Ovary (tissue), 9 donors: ENCODE data around the gene KCNQ4. TPM values are rescaled to one million over a fixed set of nuclear protein-coding genes. Genes with fewer than 3 reads are reported as not detected.

Experiments used
- DNase-seq, 5 donors: peaks; one replicate each; pipeline ENCODE4 v3.0.0-alpha.2; 2019 to 2020
- H3K27ac ChIP-seq, 2 donors: fragments of 200-600 bp; one replicate each; pipeline versions ENCODE4 v1.5.1 to v1.8.0; 2019 to 2022
- H3K27me3 ChIP-seq: fragments of 200-600 bp; one replicate; pipeline ENCODE4 v1.8.0; 2022
- H3K36me3 ChIP-seq: fragments of 200-600 bp; sonication (generic); one replicate; pipeline ENCODE4 v1.5.1; 2019
- H3K4me1 ChIP-seq: one replicate; pipeline ENCODE4 v1.8.1; 2013; ENCODE audit warnings: mild to moderate bottlenecking, moderate library complexity; ENCODE audit not compliant: insufficient read depth
- H3K4me3 ChIP-seq: fragments of 200-600 bp; sonication (generic); one replicate; pipeline ENCODE4 v1.5.1; 2017
- H3K9me3 ChIP-seq, 2 donors: fragments of 200-600 bp in 1 of 2; sonication (generic) in 1 of 2; one replicate each; pipeline versions ENCODE4 v1.5.1 to v1.8.1; 2013 to 2019; ENCODE audit warnings: mild to moderate bottlenecking in 1 of 2, moderate library complexity in 1 of 2
- EP300 ChIP-seq: sonication (generic); formaldehyde crosslinking; IDR thresholded peaks from one replicate; pipeline ENCODE4 v1.6.1; 2017; ENCODE audit warnings: antibody characterized with exemption
- POLR2A ChIP-seq: fragments of 450-650 bp; IDR thresholded peaks from one replicate; pipeline ENCODE4 v1.6.1; 2017; ENCODE audit warnings: antibody characterized with exemption, mild to moderate bottlenecking, moderate library complexity
- WGBS, 3 donors: extraction: QIAGEN DNeasy Blood & Tissue Kit in 1 of 3; methylation state at CpG; one replicate each; pipeline versions ENCODE4 v1.1.5 to v1.1.7; 2013 to 2017; 5-methylcytosine and 5-hydroxymethylcytosine counted together
- intact Hi-C, 4 donors: fragments of 100-400 bp; cut with DNase I; formaldehyde crosslinking; loops; one replicate each; pipeline versions ENCODE4 v1.11.0 to v1.15.1; 2022 to 2023
- polyA plus RNA-seq, 2 donors: library from polyadenylated mRNA; stranded (reverse); fragments of 200-250 nt in 1 of 2; fragments of 350-450 nt in 1 of 2; fragmentation: Illumina TruSeq in 1 of 2; extraction: RNeasy Lipid Tissue Mini Kit (QIAGEN cat#74804) in 1 of 2; gene quantifications; one replicate each; pipeline ENCODE4 v1.2.3, GENCODE V29; 2013 to 2014
- total RNA-seq, 7 donors: library from RNA; depleted of rRNA in 2 of 7; stranded (reverse); fragments of >200 nt in 2 of 7; fragmentation: NEBNext Ultra II Directional in 3 of 7; extraction: Animal tissue kit (Norgen Biotek cat#: 25700) in 3 of 7; gene quantifications; one replicate each; pipeline versions ENCODE4 v1.1.0 to v1.2.4, GENCODE V29; 2016 to 2023
- TF ChIP-seq, protein P1 (sequence below), 3 donors: fragments of 450-650 bp in 2 of 3; fragments of 200-600 bp in 1 of 3; IDR thresholded peaks; one replicate each; pipeline versions ENCODE4 v1.5.1 to v1.8.0; 2016 to 2022; ENCODE audit warnings: antibody characterized with exemption in 3 of 3, mild to moderate bottlenecking in 1 of 3
- donor health status: DM: no; HTN: no; CAD: no; lungs with moderate emphysema.
- donor health status: DM: no; HTN: no; CAD: no.
- donor health status: Bipolar disorder and iron deficiency.
- donor health status: DM: yes; HTN: yes; CAD: no.
- donor health status: DM: no; HTN: no; CAD: no.
- donor health status: DM: yes; HTN: yes; CAD: no.

The KCNQ4 gene
- total and polyA plus RNA-seq, 9 donors, result 0.36 to 3.1 (median 0.84) TPM

DNA sequence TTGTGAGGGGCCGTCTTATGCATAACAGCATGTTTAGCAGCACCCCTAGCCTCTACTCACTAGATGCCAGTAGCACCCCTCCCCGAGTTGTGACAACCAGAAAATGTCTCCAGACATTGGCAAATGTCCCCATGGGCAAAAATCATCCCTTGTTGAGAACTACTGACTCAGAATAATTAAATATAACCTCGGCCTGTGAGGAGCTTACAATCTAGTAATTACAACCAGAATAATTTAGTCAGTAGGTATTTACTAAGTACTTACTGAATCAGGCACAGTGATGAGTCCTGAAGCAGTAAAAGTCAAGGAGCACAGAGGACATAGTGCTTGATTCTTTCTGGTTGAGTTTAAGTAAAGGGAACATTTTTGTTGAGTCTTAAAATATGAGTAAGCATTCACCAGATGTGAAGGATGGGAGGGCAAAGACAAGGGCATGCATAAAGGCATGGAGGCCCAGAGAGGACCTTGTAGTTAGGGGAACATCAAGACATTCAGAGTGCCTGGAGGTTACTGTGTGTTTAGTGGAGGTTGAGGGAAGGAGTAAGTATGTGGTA lies 44.1 kb upstream of the KCNQ4 start:
- no peak overlapping the region for H3K27ac ChIP-seq
- H3K9me3 ChIP-seq, result no peaks in the 10 kb centered on the region
- no peaks in the 10 kb centered on the region for H3K36me3 ChIP-seq
- TF ChIP-seq, protein P1, sequence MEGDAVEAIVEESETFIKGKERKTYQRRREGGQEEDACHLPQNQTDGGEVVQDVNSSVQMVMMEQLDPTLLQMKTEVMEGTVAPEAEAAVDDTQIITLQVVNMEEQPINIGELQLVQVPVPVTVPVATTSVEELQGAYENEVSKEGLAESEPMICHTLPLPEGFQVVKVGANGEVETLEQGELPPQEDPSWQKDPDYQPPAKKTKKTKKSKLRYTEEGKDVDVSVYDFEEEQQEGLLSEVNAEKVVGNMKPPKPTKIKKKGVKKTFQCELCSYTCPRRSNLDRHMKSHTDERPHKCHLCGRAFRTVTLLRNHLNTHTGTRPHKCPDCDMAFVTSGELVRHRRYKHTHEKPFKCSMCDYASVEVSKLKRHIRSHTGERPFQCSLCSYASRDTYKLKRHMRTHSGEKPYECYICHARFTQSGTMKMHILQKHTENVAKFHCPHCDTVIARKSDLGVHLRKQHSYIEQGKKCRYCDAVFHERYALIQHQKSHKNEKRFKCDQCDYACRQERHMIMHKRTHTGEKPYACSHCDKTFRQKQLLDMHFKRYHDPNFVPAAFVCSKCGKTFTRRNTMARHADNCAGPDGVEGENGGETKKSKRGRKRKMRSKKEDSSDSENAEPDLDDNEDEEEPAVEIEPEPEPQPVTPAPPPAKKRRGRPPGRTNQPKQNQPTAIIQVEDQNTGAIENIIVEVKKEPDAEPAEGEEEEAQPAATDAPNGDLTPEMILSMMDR (IDR thresholded peaks at IDR 0.05), result no peak
- TF ChIP-seq POLR2A, result no peak
- TF ChIP-seq EP300, result no peak
- H3K4me3 ChIP-seq, result no peak overlapping the region
- no peaks in the 10 kb centered on the region for H3K27me3 ChIP-seq
- intact Hi-C loops, result no loop called here
- DNase-seq, result no peak
- WGBS, 3 donors, result 84 to 91% (median 91%) methylated on average over 3 of the region's 3 CpGs
- peaks cover 1% of the 10 kb centered on the region for H3K4me1 ChIP-seq

DNA sequence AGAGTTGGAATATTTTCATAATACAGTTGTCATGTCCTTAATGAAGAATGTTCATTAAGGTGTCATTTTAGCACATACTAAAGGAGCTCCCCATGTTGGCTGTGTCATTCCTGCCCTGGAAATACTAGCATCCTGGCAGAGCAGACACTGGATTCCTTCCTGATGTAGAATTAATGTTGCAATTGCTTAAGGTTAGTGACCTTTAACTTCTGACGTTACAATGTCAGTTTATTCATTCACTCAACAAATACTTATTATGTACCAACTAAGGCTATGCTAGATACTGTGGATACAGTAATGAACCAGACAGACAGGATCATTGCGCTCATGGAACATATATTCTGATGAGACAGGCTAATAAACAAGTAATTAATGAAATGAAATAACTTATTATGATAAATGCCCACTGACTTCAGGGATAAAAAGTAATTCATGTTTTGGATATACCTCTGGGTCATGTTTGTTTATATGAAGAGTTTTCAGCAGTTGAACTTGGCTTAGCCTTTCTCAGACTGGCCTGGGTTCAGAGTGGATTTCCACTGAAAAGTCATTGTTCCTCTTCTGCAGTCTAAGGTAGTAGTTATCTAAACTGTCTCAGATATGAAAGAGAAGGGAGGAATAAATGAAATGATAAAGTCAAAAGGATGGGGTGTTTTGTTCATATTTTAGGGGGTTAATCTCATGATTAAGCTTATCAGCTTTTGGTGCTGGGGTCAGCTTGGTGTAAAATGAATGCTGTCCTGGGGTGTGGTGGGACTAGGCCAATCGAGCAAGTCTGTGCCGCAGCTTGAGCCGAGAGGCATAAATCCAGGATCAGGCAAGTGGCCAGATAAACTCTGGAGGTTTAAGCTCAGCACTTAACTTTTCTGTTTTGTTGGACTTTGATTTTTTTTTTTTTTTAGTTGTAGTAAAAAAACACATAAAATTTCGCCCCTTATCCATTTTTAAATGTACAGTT lies 43.3 kb upstream of the KCNQ4 start:
- 31 to 38% (median 37%) methylated on average over 6 of the region's 6 CpGs for WGBS, 3 donors
- H3K27ac ChIP-seq, result no peak overlapping the region
- H3K36me3 ChIP-seq, result no peaks in the 10 kb centered on the region
- no peak overlapping the region for H3K4me3 ChIP-seq
- DNase-seq, result no peak
- intact Hi-C loops, result no loop called here
- H3K4me1 ChIP-seq, result no peaks in the 10 kb centered on the region
- TF ChIP-seq EP300 (no peak), POLR2A (no peak)
- TF ChIP-seq, protein P1 (IDR thresholded peaks at IDR 0.05), result no peak
- no peaks in the 10 kb centered on the region for H3K9me3 ChIP-seq
- H3K27me3 ChIP-seq, result no peaks in the 10 kb centered on the region

DNA sequence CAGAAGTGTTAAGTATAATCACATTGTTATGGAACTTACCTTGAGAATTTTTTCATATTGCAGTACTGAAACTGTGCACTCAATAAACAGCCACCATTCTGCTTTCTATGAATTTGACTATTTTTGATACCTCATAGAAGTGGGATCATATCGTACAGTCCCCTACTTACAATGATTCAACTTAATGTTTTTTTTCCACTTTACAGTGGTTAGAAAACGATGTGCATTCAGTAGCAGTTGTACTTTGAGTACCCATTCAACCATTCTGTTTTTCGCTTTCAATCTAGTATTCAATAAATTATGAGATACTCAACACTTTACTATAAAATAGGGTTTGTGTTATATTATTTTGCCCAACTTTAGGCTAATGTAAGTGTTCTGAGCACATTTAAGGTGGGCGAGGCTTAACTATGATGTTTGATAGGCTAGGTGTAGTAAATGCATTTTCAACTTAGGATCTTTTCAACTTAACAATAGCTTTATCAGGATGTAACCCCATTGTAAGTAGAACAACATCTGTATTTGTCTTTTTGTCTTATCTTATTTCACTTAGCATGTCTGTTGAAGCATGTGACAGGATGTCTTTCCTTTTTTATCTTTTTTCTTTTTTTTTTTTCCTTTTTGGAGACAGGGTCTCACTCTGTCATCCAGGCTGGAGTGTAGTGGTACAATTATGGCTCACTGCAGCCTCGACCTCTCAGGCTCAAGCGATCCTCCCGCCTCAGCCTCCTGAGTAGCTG lies 42.4 kb upstream of the KCNQ4 start:
- 90 to 91% (median 91%) methylated on average over 7 of the region's 7 CpGs for WGBS, 3 donors
- Histone ChIP-seq H3K4me1 (peaks cover 2% of the 10 kb centered on the region), H3K36me3 (no peaks in the 10 kb centered on the region), H3K9me3 (no peaks in the 10 kb centered on the region), H3K4me3 (no peak overlapping the region), H3K27ac (no peak overlapping the region), H3K27me3 (no peaks in the 10 kb centered on the region)
- TF ChIP-seq POLR2A (no peak), EP300 (no peak)
- TF ChIP-seq, protein P1 (IDR thresholded peaks at IDR 0.05), result no peak
- no peak for DNase-seq
- intact Hi-C loops, result no loop called here

DNA sequence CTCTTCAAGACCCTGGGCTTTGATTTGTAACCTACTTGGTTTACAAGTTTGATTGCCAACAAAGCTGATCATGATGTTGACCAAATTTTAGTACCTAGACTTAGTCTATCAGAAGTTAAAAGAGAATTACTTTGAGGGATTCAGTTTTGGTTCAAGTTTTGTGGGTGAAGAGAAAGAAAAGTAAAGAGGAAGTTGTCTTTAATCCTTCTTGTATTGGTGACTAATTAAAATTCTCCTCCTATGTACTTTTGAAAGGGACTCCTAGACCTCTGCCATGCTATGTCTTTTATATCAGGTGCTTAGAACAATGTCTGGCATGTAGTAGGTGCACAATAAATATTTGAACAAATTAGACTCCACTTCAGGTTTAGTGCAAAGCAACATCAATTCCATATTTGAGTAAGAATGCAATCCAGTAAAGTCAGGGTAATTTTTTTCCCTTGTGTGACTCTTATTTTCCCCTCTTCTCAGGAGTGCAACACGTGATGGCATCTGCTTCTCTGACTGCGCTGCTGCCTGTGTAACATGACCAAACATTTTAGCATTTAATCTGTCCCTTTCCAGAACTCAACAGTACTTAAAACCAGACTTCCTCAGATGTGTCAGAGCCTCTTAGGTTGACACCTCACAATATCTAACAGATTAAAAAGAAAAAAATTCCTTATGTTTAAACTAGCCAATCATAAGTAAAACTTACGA lies 41.1 kb upstream of the KCNQ4 start:
- Histone ChIP-seq H3K4me3 (no peak overlapping the region), H3K27ac (no peak overlapping the region), H3K36me3 (no peaks in the 10 kb centered on the region), H3K27me3 (no peaks in the 10 kb centered on the region), H3K9me3 (no peaks in the 10 kb centered on the region), H3K4me1 (peaks cover 2% of the 10 kb centered on the region)
- WGBS, 3 donors, result 88 to 97% (median 94%) methylated on average over 3 of the region's 3 CpGs
- DNase-seq, result no peak
- TF ChIP-seq, protein P1 (IDR thresholded peaks at IDR 0.05), result no peak
- no peak for TF ChIP-seq EP300
- intact Hi-C loops, result no loop called here
